ENCODE results near the gene PROSER2. TPM values are rescaled to one million over a fixed set of nuclear protein-coding genes. Genes with fewer than 3 reads are reported as not detected.

PROSER2 gene
- total RNA-seq, 1 donor from 2014 or later, result 0.27 TPM

- intact Hi-C loops (cut with micrococcal nuclease), result no loop called here
- Mint-ChIP-seq H3K27ac (no peak overlapping the region), H3K9me3 (no peaks in the 10 kb centered on the region), H3K36me3 (ENCODE audit: low read depth) (no peaks in the 10 kb centered on the region), H3K4me1 (peaks cover 12% of the 10 kb centered on the region), H3K27me3 (peaks cover 5% of the 10 kb centered on the region), H3K4me3 (no peak overlapping the region)
- CTCF ChIA-PET, result no interaction called here
- POLR2A ChIA-PET, result no interaction called here
- DNase-seq (no peak), ATAC-seq (ENCODE audit: low read depth) (no peak)
- TF ChIP-seq CTCF (IDR thresholded peaks at IDR 0.05), result no peak
Measured at GRCh38 chr10:11882646-11883375, 59.7 kb downstream of the PROSER2 start.

GRCh38 chr10:11884706-11885423, 61.7 kb downstream of the PROSER2 start:
- Mint-ChIP-seq H3K4me1 (peaks cover 12% of the 10 kb centered on the region), H3K27ac (no peak overlapping the region), H3K36me3 (ENCODE audit: low read depth) (no peaks in the 10 kb centered on the region), H3K4me3 (no peak overlapping the region), H3K27me3 (no peaks in the 10 kb centered on the region), H3K9me3 (no peaks in the 10 kb centered on the region)
- intact Hi-C loops (cut with micrococcal nuclease), result no loop called here
- no peak for ATAC-seq (ENCODE audit: low read depth)
- DNase-seq, result no peak
- TF ChIP-seq CTCF (IDR thresholded peaks at IDR 0.05), result no peak
- CTCF ChIA-PET, result no interaction called here
- POLR2A ChIA-PET, result interaction anchor here (1.3 kb wide), 1 partner anchor 12 kb away, joined by 5 read pairs; no protein-coding TSS in a partner anchor

GRCh38 chr10:11885437-11886137, 62.4 kb downstream of the PROSER2 start:
- ATAC-seq (ENCODE audit: low read depth) (no peak), DNase-seq (no peak)
- POLR2A ChIA-PET, result interaction anchor here (0.6 kb wide), 1 partner anchor 143 kb away, joined by 3 read pairs; no protein-coding TSS in a partner anchor
- no peak for TF ChIP-seq CTCF (IDR thresholded peaks at IDR 0.05)
- CTCF ChIA-PET, result no interaction called here
- Mint-ChIP-seq H3K4me1 (peaks cover 12% of the 10 kb centered on the region), H3K27ac (no peak overlapping the region), H3K27me3 (no peaks in the 10 kb centered on the region), H3K4me3 (no peak overlapping the region), H3K36me3 (ENCODE audit: low read depth) (no peaks in the 10 kb centered on the region), H3K9me3 (no peaks in the 10 kb centered on the region)
- intact Hi-C loops (cut with micrococcal nuclease), result no loop called here

- DNase-seq (no peak), ATAC-seq (ENCODE audit: low read depth) (no peak)
- ChIA-PET CTCF (no interaction called here), POLR2A (interaction anchor here (0.6 kb wide), 1 partner anchor 142 kb away, joined by 3 read pairs; no protein-coding TSS in a partner anchor)
- TF ChIP-seq CTCF (IDR thresholded peaks at IDR 0.05), result no peak
- intact Hi-C loops (cut with micrococcal nuclease), result no loop called here
- Mint-ChIP-seq H3K9me3 (no peaks in the 10 kb centered on the region), H3K27me3 (no peaks in the 10 kb centered on the region), H3K36me3 (ENCODE audit: low read depth) (no peaks in the 10 kb centered on the region), H3K4me3 (no peak overlapping the region), H3K27ac (no peak overlapping the region), H3K4me1 (peaks cover 12% of the 10 kb centered on the region)
Measured at GRCh38 chr10:11886138-11886474, 63.0 kb downstream of the PROSER2 start.

- ChIA-PET POLR2A (no interaction called here), CTCF (no interaction called here)
- no peaks in the 10 kb centered on the region for H3K36me3 Mint-ChIP-seq (ENCODE audit: low read depth)
- DNase-seq (peak; percentile 25), ATAC-seq (ENCODE audit: low read depth) (peak; percentile 78)
- intact Hi-C loops (cut with micrococcal nuclease), result no loop called here
- TF ChIP-seq CTCF (IDR thresholded peaks at IDR 0.05), result no peak
- no peak overlapping the region for H3K4me3 Mint-ChIP-seq
- no peak overlapping the region for H3K27ac Mint-ChIP-seq
- H3K4me1 Mint-ChIP-seq, result peaks cover 12% of the 10 kb centered on the region
- H3K27me3 Mint-ChIP-seq, result no peaks in the 10 kb centered on the region
- H3K9me3 Mint-ChIP-seq, result no peaks in the 10 kb centered on the region
Measured at GRCh38 chr10:11886851-11887250, 63.7 kb downstream of the PROSER2 start.
